GM15510 (cell line): ENCODE data around the gene PILRA.

ENCODE experiments used
- POLR2A ChIP-seq: IDR thresholded peaks from 3 replicates; pipeline ENCODE4 v1.6.1; 2011; ENCODE audit warnings: borderline replicate concordance; ENCODE audit not compliant: insufficient read length; ENCODE audit errors: extremely low read depth

The PILRA gene

DNA sequence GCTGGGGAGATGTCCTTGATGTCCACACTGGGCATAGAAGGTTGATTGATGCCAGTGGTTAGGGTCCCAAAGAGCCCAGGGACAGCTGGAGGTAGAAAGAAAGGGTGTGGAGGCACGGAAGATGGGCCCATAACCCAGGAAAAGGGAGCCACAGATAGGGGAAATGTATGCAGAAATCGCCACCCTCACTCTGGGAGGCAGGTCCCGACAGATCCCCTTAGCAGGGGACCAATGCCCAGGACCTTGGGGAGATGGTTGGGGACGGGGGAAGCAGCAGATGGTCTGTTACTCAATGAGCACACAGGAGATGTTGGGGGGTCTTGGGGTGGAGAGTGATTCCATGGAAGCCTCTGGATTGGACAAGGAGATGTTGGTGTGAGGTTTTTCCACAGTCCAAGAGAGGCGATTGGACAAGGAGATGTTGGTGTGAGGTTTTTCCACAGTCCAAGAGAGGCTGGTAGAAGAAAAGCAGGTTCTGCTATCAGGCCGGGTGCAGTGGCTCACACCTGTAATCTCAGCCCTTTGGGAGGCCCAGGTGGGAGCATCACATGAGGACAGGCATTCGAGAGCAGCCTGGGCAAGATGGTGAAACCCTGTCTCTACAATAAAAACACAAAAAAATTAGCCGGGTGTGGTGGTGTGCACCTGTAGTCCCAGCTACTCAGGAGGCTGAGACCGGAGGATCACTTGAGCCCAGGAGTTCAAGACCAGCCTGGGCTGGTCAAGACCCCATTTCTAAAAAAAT is 70.0 kb downstream of the PILRA start:
- no peak for TF ChIP-seq POLR2A

DNA sequence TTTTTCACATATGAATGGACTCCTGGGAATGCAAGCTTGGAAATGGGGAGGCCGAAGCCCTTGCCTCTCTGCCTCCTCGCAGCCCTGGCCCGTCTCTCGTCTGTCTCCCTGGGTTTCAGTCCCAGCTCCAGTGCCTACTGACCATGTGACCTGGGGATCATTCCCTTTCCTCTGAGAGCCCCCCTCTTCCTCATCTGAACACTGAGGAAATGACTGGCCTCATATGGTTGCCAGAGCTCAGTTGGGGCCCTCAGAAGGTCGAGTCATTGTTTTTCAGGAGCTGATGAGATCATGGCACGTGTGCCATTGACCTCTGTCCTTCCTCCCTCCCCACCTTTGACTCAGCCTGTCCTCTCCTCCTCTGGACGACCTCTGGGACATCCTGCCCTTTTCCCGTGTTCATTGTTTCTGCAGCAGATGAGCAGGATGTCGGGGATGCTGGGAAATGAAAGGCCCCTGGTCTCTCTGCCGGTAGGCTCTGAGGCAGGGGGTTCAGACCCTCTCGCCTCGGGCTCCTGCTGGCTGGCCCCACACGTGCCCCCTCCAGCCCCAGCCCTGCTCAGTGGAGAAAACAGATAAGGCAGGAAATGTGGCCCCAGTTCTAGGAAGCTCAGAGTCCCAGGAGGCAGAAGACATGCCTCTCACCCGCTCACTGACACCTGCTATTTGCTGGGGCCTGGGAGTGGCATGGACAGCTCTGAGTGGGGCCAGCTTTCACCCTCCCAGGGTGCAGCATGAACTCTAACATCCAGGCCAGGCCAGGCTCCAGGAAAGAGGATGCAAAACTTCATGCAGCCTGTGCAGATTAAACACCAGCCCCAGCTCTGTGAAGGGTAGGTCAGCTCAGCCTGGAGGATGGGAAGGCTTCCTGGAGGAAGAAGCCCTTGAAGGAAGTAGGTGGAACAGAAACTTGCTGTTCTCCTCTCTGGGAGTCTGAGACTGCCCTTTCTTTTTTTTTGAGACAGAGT is 71.3 kb downstream of the PILRA start:
- TF ChIP-seq POLR2A = no peak

DNA sequence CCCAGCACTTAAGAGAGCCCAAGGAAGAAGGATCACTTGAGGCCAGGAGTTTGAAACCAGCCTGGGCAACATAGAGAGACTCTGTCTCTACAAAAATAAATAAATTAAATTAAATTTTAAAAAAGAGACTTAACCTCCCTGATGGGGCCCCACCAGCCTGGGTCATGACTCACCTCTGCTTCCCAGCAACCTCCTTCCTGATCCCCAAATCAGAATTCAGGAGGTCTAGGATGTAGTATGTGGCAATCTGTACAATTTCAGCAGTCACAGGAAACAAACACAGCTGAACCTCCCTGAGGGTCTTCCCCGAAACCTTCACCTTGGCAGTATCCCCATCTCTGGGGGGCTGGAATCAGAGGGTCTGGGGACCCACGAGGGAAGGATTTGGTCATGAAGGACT is 72.8 kb downstream of the PILRA start:
- TF ChIP-seq POLR2A = no peak

DNA sequence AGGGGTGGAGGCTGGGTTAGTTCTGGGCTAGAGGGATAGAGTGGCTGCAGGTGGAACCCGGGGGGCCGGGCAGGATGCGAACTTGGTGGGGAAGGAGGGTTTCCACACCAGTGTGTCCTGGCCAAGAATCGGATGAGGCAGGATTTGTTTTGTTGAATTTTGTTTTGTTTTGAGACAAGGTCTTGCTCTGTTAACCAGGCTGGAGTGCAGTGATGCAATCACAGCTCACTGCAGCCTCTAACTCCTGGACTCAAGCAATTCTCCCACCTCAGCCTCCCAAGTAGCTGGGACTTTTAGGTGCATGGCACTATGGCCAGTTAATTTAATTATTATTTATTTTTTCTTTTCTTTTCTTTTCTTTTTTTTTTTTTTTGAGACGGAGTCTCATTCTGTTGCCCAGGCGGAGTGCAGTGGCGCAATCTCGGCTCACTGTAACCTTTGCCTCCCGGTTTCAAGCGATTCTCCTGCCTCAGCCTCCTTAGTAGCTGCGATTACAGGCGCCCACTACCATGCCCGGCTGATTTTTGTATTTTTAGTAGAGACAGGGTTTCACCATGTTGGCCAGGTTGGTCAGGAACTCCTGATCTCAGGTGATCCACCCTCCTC is 76.0 kb downstream of the PILRA start:
- TF ChIP-seq POLR2A = no peak
